AG09309 (cell line): ENCODE data around the gene MRPS33.
"Not testable (repeated sequence)": the region's sequence is repeated elsewhere in the genome, so short reads cannot be mapped to it uniquely, and the experiment has no call there.

Experiments used
- DNase-seq: peaks from one replicate; pipeline ENCODE4 v3.0.0-alpha.2; 2010; ENCODE audit warnings: low read depth
- H3K4me3 ChIP-seq: 2 replicates; pipeline ENCODE4 v1.5.1; 2011; ENCODE audit warnings: mild to moderate bottlenecking, low read depth, low read length, moderate library complexity; ENCODE audit not compliant: control insufficient read depth
- CTCF ChIP-seq: IDR thresholded peaks from 2 replicates; pipeline ENCODE4 v1.5.1; 2011; ENCODE audit warnings: mild to moderate bottlenecking, low read depth, low read length, inconsistent platforms; ENCODE audit not compliant: insufficient read depth, control insufficient read depth; ENCODE audit errors: missing control alignments

The MRPS33 gene

GRCh38 chr7:140961117-140961516, 53.6 kb downstream of the MRPS33 start:
- no peak overlapping the region for H3K4me3 ChIP-seq
- TF ChIP-seq CTCF, result no peak
- no peak for DNase-seq

GRCh38 chr7:140956997-140957396, 57.8 kb downstream of the MRPS33 start:
- H3K4me3 ChIP-seq, DNase-seq: not testable (repeated sequence)
